ENCODE results near the gene MACROD1. TPM values are rescaled to one million over a fixed set of nuclear protein-coding genes. Genes with fewer than 3 reads are reported as not detected.

The MACROD1 gene
- total and polyA plus RNA-seq, 2 of the 13 experiments (the other 11 are each of a cell fraction or from before 2014, with no cell fraction given) = 23.1 to 34.5 TPM

DNA sequence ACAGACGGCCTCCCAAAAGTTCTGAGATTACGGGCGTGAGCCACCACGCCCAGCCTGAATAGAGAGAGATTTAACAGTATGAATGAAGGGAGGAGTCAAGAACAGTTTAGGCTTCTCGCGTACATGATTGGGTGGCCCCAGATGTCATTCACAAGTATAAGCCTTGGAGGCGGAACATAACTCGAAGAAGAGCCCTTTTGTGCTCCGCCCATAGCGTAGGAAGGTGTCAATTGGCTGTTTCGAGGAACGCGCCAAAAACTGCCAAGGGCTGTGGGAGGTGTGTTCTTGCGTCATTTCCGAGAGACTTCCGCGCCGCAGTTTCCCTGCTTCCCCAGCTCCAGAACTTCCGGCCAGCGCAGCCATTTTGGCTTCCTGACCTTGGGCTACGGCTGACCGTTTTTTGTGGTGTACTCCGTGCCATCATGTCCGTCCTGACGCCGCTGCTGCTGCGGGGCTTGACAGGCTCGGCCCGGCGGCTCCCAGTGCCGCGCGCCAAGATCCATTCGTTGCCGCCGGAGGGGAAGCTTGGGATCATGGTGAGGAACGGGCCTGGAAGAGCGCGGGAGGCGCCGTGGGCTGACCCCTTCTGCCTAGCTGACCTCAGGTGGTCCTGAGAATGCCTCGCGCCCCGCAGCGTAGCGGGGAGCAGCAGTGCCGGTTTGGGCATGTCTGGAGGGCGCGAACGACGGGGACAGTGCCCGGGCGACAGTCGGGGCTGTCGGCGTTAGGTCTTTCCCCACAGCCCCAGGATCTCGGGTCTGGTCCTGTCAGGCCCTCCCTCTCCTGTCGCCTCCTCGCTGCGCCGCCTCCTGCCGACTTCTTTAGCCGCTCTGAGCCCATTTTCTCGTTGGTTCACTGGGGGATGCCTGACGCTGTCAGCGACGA lies 191.4 kb downstream of the MACROD1 start, which contains the start of gene COX8A (continued):
- TF ChIP-seq, protein P1, sequence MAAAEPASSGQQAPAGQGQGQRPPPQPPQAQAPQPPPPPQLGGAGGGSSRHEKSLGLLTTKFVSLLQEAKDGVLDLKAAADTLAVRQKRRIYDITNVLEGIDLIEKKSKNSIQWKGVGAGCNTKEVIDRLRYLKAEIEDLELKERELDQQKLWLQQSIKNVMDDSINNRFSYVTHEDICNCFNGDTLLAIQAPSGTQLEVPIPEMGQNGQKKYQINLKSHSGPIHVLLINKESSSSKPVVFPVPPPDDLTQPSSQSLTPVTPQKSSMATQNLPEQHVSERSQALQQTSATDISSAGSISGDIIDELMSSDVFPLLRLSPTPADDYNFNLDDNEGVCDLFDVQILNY (CRISPR knock-in tag; conservative IDR thresholded peaks at IDR 0.05) = peak; percentile 89
- no peak for TF ChIP-seq LCORL (IDR thresholded peaks at IDR 0.05)
- peak; percentile 29; the same call in 1 of the 2 replicates for TF ChIP-seq LCORL (CRISPR knock-in tag; IDR thresholded peaks at IDR 0.05)
- peak; percentile 64; the same call in 1 of the 2 replicates for TF ChIP-seq ZKSCAN8 (CRISPR knock-in tag; IDR thresholded peaks at IDR 0.05; ENCODE audit: borderline replicate concordance)
- TF ChIP-seq, protein P2, sequence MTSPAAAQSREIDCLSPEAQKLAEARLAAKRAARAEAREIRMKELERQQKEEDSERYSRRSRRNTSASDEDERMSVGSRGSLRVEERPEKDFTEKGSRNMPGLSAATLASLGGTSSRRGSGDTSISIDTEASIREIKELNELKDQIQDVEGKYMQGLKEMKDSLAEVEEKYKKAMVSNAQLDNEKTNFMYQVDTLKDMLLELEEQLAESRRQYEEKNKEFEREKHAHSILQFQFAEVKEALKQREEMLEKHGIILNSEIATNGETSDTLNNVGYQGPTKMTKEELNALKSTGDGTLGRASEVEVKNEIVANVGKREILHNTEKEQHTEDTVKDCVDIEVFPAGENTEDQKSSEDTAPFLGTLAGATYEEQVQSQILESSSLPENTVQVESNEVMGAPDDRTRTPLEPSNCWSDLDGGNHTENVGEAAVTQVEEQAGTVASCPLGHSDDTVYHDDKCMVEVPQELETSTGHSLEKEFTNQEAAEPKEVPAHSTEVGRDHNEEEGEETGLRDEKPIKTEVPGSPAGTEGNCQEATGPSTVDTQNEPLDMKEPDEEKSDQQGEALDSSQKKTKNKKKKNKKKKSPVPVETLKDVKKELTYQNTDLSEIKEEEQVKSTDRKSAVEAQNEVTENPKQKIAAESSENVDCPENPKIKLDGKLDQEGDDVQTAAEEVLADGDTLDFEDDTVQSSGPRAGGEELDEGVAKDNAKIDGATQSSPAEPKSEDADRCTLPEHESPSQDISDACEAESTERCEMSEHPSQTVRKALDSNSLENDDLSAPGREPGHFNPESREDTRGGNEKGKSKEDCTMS (CRISPR knock-in tag; conservative IDR thresholded peaks at IDR 0.05) = no peak
- TF ChIP-seq ZNF136 (CRISPR knock-in tag; IDR thresholded peaks at IDR 0.05; ENCODE audit: low read depth) = no peak
- TF ChIP-seq, protein P3, sequence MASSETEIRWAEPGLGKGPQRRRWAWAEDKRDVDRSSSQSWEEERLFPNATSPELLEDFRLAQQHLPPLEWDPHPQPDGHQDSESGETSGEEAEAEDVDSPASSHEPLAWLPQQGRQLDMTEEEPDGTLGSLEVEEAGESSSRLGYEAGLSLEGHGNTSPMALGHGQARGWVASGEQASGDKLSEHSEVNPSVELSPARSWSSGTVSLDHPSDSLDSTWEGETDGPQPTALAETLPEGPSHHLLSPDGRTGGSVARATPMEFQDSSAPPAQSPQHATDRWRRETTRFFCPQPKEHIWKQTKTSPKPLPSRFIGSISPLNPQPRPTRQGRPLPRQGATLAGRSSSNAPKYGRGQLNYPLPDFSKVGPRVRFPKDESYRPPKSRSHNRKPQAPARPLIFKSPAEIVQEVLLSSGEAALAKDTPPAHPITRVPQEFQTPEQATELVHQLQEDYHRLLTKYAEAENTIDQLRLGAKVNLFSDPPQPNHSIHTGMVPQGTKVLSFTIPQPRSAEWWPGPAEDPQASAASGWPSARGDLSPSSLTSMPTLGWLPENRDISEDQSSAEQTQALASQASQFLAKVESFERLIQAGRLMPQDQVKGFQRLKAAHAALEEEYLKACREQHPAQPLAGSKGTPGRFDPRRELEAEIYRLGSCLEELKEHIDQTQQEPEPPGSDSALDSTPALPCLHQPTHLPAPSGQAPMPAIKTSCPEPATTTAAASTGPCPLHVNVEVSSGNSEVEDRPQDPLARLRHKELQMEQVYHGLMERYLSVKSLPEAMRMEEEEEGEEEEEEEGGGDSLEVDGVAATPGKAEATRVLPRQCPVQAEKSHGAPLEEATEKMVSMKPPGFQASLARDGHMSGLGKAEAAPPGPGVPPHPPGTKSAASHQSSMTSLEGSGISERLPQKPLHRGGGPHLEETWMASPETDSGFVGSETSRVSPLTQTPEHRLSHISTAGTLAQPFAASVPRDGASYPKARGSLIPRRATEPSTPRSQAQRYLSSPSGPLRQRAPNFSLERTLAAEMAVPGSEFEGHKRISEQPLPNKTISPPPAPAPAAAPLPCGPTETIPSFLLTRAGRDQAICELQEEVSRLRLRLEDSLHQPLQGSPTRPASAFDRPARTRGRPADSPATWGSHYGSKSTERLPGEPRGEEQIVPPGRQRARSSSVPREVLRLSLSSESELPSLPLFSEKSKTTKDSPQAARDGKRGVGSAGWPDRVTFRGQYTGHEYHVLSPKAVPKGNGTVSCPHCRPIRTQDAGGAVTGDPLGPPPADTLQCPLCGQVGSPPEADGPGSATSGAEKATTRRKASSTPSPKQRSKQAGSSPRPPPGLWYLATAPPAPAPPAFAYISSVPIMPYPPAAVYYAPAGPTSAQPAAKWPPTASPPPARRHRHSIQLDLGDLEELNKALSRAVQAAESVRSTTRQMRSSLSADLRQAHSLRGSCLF (CRISPR knock-in tag; IDR thresholded peaks at IDR 0.05; ENCODE audit: borderline replicate concordance) = no peak
- 0 out of 2 replicates have a peak, but pooled peaks have one; percentile 12 for TF ChIP-seq ZZZ3 (CRISPR knock-in tag; IDR thresholded peaks at IDR 0.05; ENCODE audit: borderline replicate concordance)
- TF ChIP-seq KLF12 (CRISPR knock-in tag; IDR thresholded peaks at IDR 0.05; ENCODE audit: borderline replicate concordance) = 0 out of 2 replicates have a peak, but pooled peaks have one; percentile 45
- no peak for TF ChIP-seq MIER2 (CRISPR knock-in tag; IDR thresholded peaks at IDR 0.05)
- peak; percentile 40; the same call in 1 of the 2 replicates for TF ChIP-seq ZNF746 (CRISPR knock-in tag; IDR thresholded peaks at IDR 0.05)
- no peak for TF ChIP-seq POLR2AphosphoS2 (IDR thresholded peaks at IDR 0.05; ENCODE audit: low read depth, low read length)
- TF ChIP-seq KAT8 (CRISPR knock-in tag; IDR thresholded peaks at IDR 0.05) = peak; percentile 99
- no peak for TF ChIP-seq ZNF333 (CRISPR knock-in tag; IDR thresholded peaks at IDR 0.05; ENCODE audit: borderline replicate concordance)
- TF ChIP-seq PHF21A (CRISPR knock-in tag; IDR thresholded peaks at IDR 0.05) = peak; percentile 66; the same call in 1 of the 2 replicates
- no peak for TF ChIP-seq GTF2F1 (IDR thresholded peaks at IDR 0.05; ENCODE audit: low read length)
- TF ChIP-seq, protein P4, sequence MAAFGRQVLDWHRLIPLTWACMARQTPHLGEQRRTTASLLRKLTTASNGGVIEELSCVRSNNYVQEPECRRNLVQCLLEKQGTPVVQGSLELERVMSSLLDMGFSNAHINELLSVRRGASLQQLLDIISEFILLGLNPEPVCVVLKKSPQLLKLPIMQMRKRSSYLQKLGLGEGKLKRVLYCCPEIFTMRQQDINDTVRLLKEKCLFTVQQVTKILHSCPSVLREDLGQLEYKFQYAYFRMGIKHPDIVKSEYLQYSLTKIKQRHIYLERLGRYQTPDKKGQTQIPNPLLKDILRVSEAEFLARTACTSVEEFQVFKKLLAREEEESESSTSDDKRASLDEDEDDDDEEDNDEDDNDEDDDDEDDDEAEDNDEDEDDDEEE (CRISPR knock-in tag; IDR thresholded peaks at IDR 0.05) = 0 out of 2 replicates have a peak, but pooled peaks have one; percentile 76
- no peak for TF ChIP-seq ZNF75D (CRISPR knock-in tag; IDR thresholded peaks at IDR 0.05; ENCODE audit: borderline replicate concordance)

All from HepG2 (cell line).